GM19438 (cell line): ENCODE data around the gene HLCS.

Source experiments
- ATAC-seq: cut with Tn5 transposase; IDR thresholded peaks from one replicate; pipeline ENCODE4 v1.9.1; 2021; ENCODE audit warnings: low read depth; ENCODE audit not compliant: unreplicated experiment

The HLCS gene

GRCh38 chr21:36890086-36890485, 76.4 kb downstream of the HLCS start:
- ATAC-seq = no peak

GRCh38 chr21:36889401-36889800, 77.1 kb downstream of the HLCS start:
- ATAC-seq = no peak

GRCh38 chr21:36888466-36888865, 78.0 kb downstream of the HLCS start:
- ATAC-seq = no peak

- no peak for ATAC-seq
Observed at GRCh38 chr21:36887963-36888362, 78.5 kb downstream of the HLCS start.

GRCh38 chr21:36883532-36884486, 82.7 kb downstream of the HLCS start:
- no peak for ATAC-seq

GRCh38 chr21:36882776-36883175, 83.7 kb downstream of the HLCS start:
- ATAC-seq = no peak

- ATAC-seq = no peak
Observed at GRCh38 chr21:36881228-36881627, 85.2 kb downstream of the HLCS start.

GRCh38 chr21:36879827-36880226, 86.6 kb downstream of the HLCS start:
- no peak for ATAC-seq

- ATAC-seq = no peak
Observed at GRCh38 chr21:36877741-36878140, 88.7 kb downstream of the HLCS start.

- no peak for ATAC-seq
Observed at GRCh38 chr21:36874665-36875064, 91.8 kb downstream of the HLCS start.

GRCh38 chr21:36873513-36873912, 93.0 kb downstream of the HLCS start:
- ATAC-seq = no peak

- ATAC-seq = no peak
Observed at GRCh38 chr21:36867291-36867905, 99.1 kb downstream of the HLCS start.

GRCh38 chr21:36866419-36866818, 100.0 kb downstream of the HLCS start:
- ATAC-seq = no peak

GRCh38 chr21:36864974-36865373, 101.5 kb downstream of the HLCS start:
- no peak for ATAC-seq

- ATAC-seq = no peak
Observed at GRCh38 chr21:36863260-36863659, 103.2 kb downstream of the HLCS start.

- ATAC-seq = no peak
Observed at GRCh38 chr21:36861595-36862323, 104.7 kb downstream of the HLCS start.

GRCh38 chr21:36860736-36861594, 105.5 kb downstream of the HLCS start:
- no peak for ATAC-seq

GRCh38 chr21:36859744-36860501, 106.5 kb downstream of the HLCS start:
- no peak for ATAC-seq

- no peak for ATAC-seq
Observed at GRCh38 chr21:36858320-36858957, 108.0 kb downstream of the HLCS start.
